Liver (tissue), 3 donors: ENCODE data around the gene TAL2.

Experiments
- CTCF ChIP-seq: fragments of 150-350 bp; IDR thresholded peaks from 2 replicates; pipeline ENCODE4 v1.5.1; 2017; ENCODE audit warnings: improper control_type of control experiment, low read depth, low read length; ENCODE audit not compliant: missing input control
- TAF1 ChIP-seq: conservative IDR thresholded peaks from 2 replicates; pipeline ENCODE4 v1.6.1; 2016; ENCODE audit warnings: antibody characterized with exemption, mild to moderate bottlenecking
- donor health status: healthy.
- donor health status: healthy.

GRCh38 chr9:105694848-105695581, 32.8 kb downstream of the TAL2 start:
- TF ChIP-seq TAF1, result no peak
- TF ChIP-seq CTCF, result no peak
